Lower leg skin (tissue), 3 donors: ENCODE data around the gene MICALL2.

ENCODE experiments used
- CTCF ChIP-seq, 3 donors: fragments of 450-650 bp; IDR thresholded peaks; one replicate each; pipeline ENCODE4 v1.5.1; 2016; ENCODE audit warnings: antibody characterized with exemption in 3 of 3, mild to moderate bottlenecking in 3 of 3, moderate library complexity in 2 of 3
- POLR2A ChIP-seq, 2 donors: fragments of 450-650 bp; IDR thresholded peaks; one replicate each; pipeline ENCODE4 v1.6.1; 2016 to 2017; ENCODE audit warnings: antibody characterized with exemption in 2 of 2, mild to moderate bottlenecking in 1 of 2, moderate library complexity in 1 of 2

DNA sequence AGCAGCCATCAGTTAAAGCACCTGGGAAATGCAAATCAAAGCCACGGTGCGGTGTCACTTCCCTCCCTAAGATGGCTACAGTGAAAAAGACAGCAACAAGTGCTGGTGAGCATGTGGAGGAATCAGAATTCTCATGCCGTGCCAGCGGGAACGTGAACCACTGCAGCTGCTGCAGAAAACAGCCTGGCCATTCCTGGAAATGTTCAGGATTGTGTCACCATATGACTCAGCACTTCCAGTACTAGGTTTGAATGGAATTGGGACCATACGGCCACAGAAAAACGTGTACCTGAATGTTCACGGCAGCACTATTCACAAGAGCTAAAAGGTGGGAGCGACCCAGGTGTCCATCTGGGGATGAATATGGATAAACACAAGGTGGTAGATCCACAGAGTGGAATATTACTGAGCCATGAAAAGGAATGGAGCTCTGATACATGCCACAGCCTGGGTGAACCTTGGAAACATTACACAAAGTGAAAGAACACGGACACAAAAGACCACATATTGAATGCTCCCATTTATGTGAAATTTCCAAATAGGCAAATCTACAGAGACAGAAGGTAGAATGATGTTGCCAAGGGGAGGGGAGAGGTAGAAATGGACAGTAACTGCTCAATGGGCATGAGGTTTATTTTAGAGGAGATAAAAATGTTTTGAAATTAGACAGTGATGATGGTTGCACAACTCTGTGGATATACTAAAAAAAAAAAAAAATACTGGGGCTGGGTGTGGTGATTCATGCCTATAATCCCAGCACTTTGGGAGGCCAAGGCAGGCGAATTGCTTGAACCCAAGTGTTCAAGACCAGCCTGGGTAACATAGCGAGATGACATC is 61.6 kb downstream of the MICALL2 start:
- TF ChIP-seq CTCF (IDR thresholded peaks at IDR 0.05): no peak
- TF ChIP-seq POLR2A (IDR thresholded peaks at IDR 0.05): no peak
